Immature natural killer cell (primary cell): Measurements from ENCODE around the gene AP2B1. TPM values are rescaled to one million over a fixed set of nuclear protein-coding genes. Genes with fewer than 3 reads are reported as not detected.
"Not testable (repeated sequence)": the region's sequence is repeated elsewhere in the genome, so short reads cannot be mapped to it uniquely, and the experiment has no call there.

Experiments used
- DNase-seq, 3 donors: peaks; one replicate each; pipeline ENCODE4 v3.0.0; 2022; ENCODE audit warnings: mixed read lengths in 1 of 3
- H3K27ac Mint-ChIP-seq, 6 donors: one replicate each; pipeline ENCODE4 v1.8.0; 2020; ENCODE audit warnings: mixed read lengths in 6 of 6, mild to moderate bottlenecking in 5 of 6, inconsistent platforms in 4 of 6, moderate library complexity in 3 of 6
- H3K27me3 Mint-ChIP-seq, 3 donors: one replicate each; pipeline ENCODE4 v1.8.0; 2020 to 2021; ENCODE audit warnings: low read depth in 3 of 3, mild to moderate bottlenecking in 3 of 3, mixed read lengths in 3 of 3, moderate library complexity in 3 of 3, inconsistent platforms in 1 of 3
- H3K36me3 Mint-ChIP-seq, 3 donors: one replicate each; pipeline ENCODE4 v1.8.0; 2020; ENCODE audit warnings: mixed read lengths in 3 of 3, inconsistent platforms in 2 of 3, mild to moderate bottlenecking in 2 of 3
- H3K4me1 Mint-ChIP-seq, 2 donors: one replicate each; pipeline ENCODE4 v1.8.0; 2020; ENCODE audit warnings: inconsistent platforms in 2 of 2, mild to moderate bottlenecking in 2 of 2, mixed read lengths in 2 of 2, moderate library complexity in 1 of 2
- H3K4me3 Mint-ChIP-seq, 5 donors: one replicate each; pipeline ENCODE4 v1.8.0; 2020; ENCODE audit warnings: mild to moderate bottlenecking in 5 of 5, mixed read lengths in 5 of 5, inconsistent platforms in 3 of 5, moderate library complexity in 3 of 5
- H3K9me3 Mint-ChIP-seq, 6 donors: one replicate each; pipeline ENCODE4 v1.8.0; 2020; ENCODE audit warnings: mild to moderate bottlenecking in 6 of 6, mixed read lengths in 6 of 6, inconsistent platforms in 4 of 6, moderate library complexity in 3 of 6
- polyA plus RNA-seq, 3 donors: library from polyadenylated mRNA; unstranded; fragments of 300-500 nt; fragmentation: Illumina TruSeq; gene quantifications; one replicate each; pipeline ENCODE4 v1.2.3, GENCODE V29; 2021

AP2B1 gene
- polyA plus RNA-seq, 3 donors from 2014 or later = 43.7 to 79.9 (median 51.4) TPM

- DNase-seq = no peak
- Mint-ChIP-seq H3K9me3 (no peaks in the 10 kb centered on the region), H3K4me3 (no peak overlapping the region), H3K4me1 (peaks cover 5 to 10% of the 10 kb centered on the region in 2 donors), H3K27ac (no peak overlapping the region), H3K27me3 (peaks cover 11 to 14% (median 13%) of the 10 kb centered on the region in 3 donors), H3K36me3 (no peaks in the 10 kb centered on the region)
These were observed 158.7 kb downstream of the AP2B1 start for GRCh38 chr17:35745749-35746320.

GRCh38 chr17:35747540-35748017, 160.5 kb downstream of the AP2B1 start:
- Mint-ChIP-seq H3K4me3 (no peak overlapping the region), H3K9me3 (no peaks in the 10 kb centered on the region), H3K36me3 (no peaks in the 10 kb centered on the region), H3K4me1 (peaks cover 0 to 3% of the 10 kb centered on the region in 2 donors), H3K27ac (no peak overlapping the region), H3K27me3 (peaks cover 9 to 14% (median 11%) of the 10 kb centered on the region in 3 donors)
- DNase-seq = peak; percentile 56 to 73 (median 69)

- Mint-ChIP-seq H3K4me1 (peaks cover 0 to 3% of the 10 kb centered on the region in 2 donors), H3K9me3 (no peaks in the 10 kb centered on the region), H3K4me3 (no peak overlapping the region), H3K36me3 (no peaks in the 10 kb centered on the region), H3K27ac (no peak overlapping the region), H3K27me3 (peaks cover 8 to 13% (median 11%) of the 10 kb centered on the region in 3 donors)
- no peak for DNase-seq
These were observed 161.3 kb downstream of the AP2B1 start for GRCh38 chr17:35748341-35748841.

GRCh38 chr17:35748979-35749378, 161.9 kb downstream of the AP2B1 start:
- no peak overlapping the region for H3K27ac Mint-ChIP-seq
- no peaks in the 10 kb centered on the region for H3K9me3 Mint-ChIP-seq
- H3K27me3 Mint-ChIP-seq = peaks cover 5 to 11% (median 11%) of the 10 kb centered on the region in 3 donors
- H3K4me3 Mint-ChIP-seq = no peak overlapping the region
- no peak for DNase-seq
- H3K36me3 Mint-ChIP-seq = no peaks in the 10 kb centered on the region
- H3K4me1 Mint-ChIP-seq = peaks cover 0 to 3% of the 10 kb centered on the region in 2 donors

- no peak for DNase-seq
- Mint-ChIP-seq H3K27ac (no peak overlapping the region), H3K4me3 (no peak overlapping the region), H3K36me3 (no peaks in the 10 kb centered on the region), H3K9me3 (no peaks in the 10 kb centered on the region), H3K4me1 (peaks cover 0 to 3% of the 10 kb centered on the region in 2 donors), H3K27me3 (peaks cover 6 to 11% (median 8%) of the 10 kb centered on the region in 3 donors)
These were observed 162.7 kb downstream of the AP2B1 start for GRCh38 chr17:35749560-35750412.

GRCh38 chr17:35750526-35751395, 163.6 kb downstream of the AP2B1 start:
- H3K27ac Mint-ChIP-seq = no peak overlapping the region
- H3K4me3 Mint-ChIP-seq = peak overlapping the region in 1 of 5 donors; percentile 40
- H3K27me3 Mint-ChIP-seq = peaks cover 6 to 11% (median 8%) of the 10 kb centered on the region in 3 donors
- no peaks in the 10 kb centered on the region for H3K36me3 Mint-ChIP-seq
- peaks cover 0 to 3% of the 10 kb centered on the region in 2 donors for H3K4me1 Mint-ChIP-seq
- no peaks in the 10 kb centered on the region for H3K9me3 Mint-ChIP-seq
- no peak for DNase-seq

GRCh38 chr17:35751541-35751940, 164.4 kb downstream of the AP2B1 start:
- H3K4me3 Mint-ChIP-seq, H3K27ac Mint-ChIP-seq: not testable (repeated sequence)
- peaks cover 6 to 11% (median 8%) of the 10 kb centered on the region in 3 donors for H3K27me3 Mint-ChIP-seq

GRCh38 chr17:35752471-35752870, 165.3 kb downstream of the AP2B1 start:
- Mint-ChIP-seq H3K4me1 (peaks cover 0 to 3% of the 10 kb centered on the region in 2 donors), H3K36me3 (no peaks in the 10 kb centered on the region), H3K4me3 (no peak overlapping the region), H3K9me3 (no peaks in the 10 kb centered on the region), H3K27me3 (peaks cover 5 to 10% (median 8%) of the 10 kb centered on the region in 3 donors), H3K27ac (no peak overlapping the region)
- no peak for DNase-seq

More at GRCh38 chr17:35751541-35751940, 164.4 kb downstream of the AP2B1 start:
- not testable (repeated sequence) for DNase-seq, H3K36me3 Mint-ChIP-seq, H3K9me3 Mint-ChIP-seq, H3K4me1 Mint-ChIP-seq

- Mint-ChIP-seq H3K9me3 (no peaks in the 10 kb centered on the region), H3K27me3 (peaks cover 4 to 8% (median 8%) of the 10 kb centered on the region in 3 donors), H3K27ac (no peak within 1 kb of the TSS), H3K4me1 (peaks cover 0 to 3% of the 10 kb centered on the region in 2 donors), H3K4me3 (no peak within 1 kb of the TSS), H3K36me3 (no peaks in the 10 kb centered on the region)
- no peak for DNase-seq
These were observed 166.0 kb downstream of the AP2B1 start, which contains the start of gene GAS2L2 for GRCh38 chr17:35752945-35753764. TSS of gene GAS2L2 (minus strand) at chr17:35753239. CDS start at chr17:35752850, 389 bp downstream.

- H3K4me1 Mint-ChIP-seq = no peaks in the 10 kb centered on the region
- H3K9me3 Mint-ChIP-seq = no peaks in the 10 kb centered on the region
- peaks cover 0 to 2% (median 0%) of the 10 kb centered on the region in 3 donors for H3K27me3 Mint-ChIP-seq
- no peak overlapping the region for H3K4me3 Mint-ChIP-seq
- no peak for DNase-seq
- H3K27ac Mint-ChIP-seq = no peak overlapping the region
- H3K36me3 Mint-ChIP-seq = peaks cover 0 to 3% (median 0%) of the 10 kb centered on the region in 3 donors
These were observed 170.1 kb downstream of the AP2B1 start for GRCh38 chr17:35757243-35757642.

- peaks cover 0 to 3% (median 2%) of the 10 kb centered on the region in 3 donors for H3K27me3 Mint-ChIP-seq
- no peaks in the 10 kb centered on the region for H3K9me3 Mint-ChIP-seq
- no peak within 1 kb of the TSS for H3K27ac Mint-ChIP-seq
- H3K4me1 Mint-ChIP-seq = peaks cover 7 to 9% of the 10 kb centered on the region in 2 donors
- H3K36me3 Mint-ChIP-seq = peaks cover 0 to 3% (median 0%) of the 10 kb centered on the region in 3 donors
- DNase-seq = no peak
- H3K4me3 Mint-ChIP-seq = no peak within 1 kb of the TSS
These were observed 173.5 kb downstream of the AP2B1 start, which contains the start of gene C17orf50 for GRCh38 chr17:35760587-35760986. TSS of gene C17orf50 (plus strand) at chr17:35760887. CDS start at chr17:35760942, 55 bp downstream.

- DNase-seq = no peak
- Mint-ChIP-seq H3K9me3 (no peaks in the 10 kb centered on the region), H3K36me3 (peaks cover 0 to 3% (median 0%) of the 10 kb centered on the region in 3 donors), H3K4me1 (peaks cover 7 to 9% of the 10 kb centered on the region in 2 donors), H3K27me3 (peaks cover 0 to 3% (median 2%) of the 10 kb centered on the region in 3 donors), H3K4me3 (no peak overlapping the region), H3K27ac (no peak overlapping the region)
These were observed 174.5 kb downstream of the AP2B1 start for GRCh38 chr17:35761601-35762000.
